ENCODE measurements around the gene LRMDA. TPM values are rescaled to one million over a fixed set of nuclear protein-coding genes. Genes with fewer than 3 reads are reported as not detected.
"Not testable (repeated sequence)": the region's sequence is repeated elsewhere in the genome, so short reads cannot be mapped to it uniquely, and the experiment has no call there.

Gene LRMDA
- total RNA-seq, 1 donor from 2014 or later, result 0.96 TPM

DNA sequence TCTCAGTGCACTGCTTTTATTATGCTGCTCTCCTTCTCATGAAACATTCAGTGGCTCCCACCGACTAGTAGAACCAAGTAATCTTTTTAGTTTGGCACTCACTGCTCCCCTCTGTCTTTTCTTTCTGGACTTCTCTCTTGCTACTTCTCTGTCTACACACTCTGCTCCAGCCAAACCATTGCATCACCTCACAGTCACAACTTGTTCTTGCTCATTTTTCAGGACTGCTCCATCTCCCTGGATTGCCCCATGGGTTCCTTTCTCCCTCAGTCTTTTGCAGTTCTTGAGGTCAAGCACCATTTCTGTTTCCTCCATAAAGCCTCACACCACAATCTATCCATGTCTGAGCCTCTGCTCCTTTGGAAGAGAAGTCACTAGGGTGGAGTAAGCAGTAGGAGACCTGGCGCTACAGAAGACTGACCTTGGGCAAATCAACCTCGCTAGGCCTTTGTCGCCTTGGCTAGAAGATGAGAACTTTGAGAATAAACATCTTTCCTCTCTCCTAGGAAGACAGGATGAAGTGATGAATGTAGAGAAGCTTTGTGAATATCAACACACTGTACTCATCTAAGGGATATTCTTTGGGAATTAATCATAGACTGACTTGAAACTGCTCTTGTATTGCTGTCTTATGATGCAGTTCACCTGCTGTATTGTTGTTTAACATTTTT, 186.2 kb downstream of the LRMDA start:
- intact Hi-C loops (cut with DNase I), result no loop called here
- H3K27me3 ChIP-seq, result no peaks in the 10 kb centered on the region
- TF ChIP-seq, protein P1, sequence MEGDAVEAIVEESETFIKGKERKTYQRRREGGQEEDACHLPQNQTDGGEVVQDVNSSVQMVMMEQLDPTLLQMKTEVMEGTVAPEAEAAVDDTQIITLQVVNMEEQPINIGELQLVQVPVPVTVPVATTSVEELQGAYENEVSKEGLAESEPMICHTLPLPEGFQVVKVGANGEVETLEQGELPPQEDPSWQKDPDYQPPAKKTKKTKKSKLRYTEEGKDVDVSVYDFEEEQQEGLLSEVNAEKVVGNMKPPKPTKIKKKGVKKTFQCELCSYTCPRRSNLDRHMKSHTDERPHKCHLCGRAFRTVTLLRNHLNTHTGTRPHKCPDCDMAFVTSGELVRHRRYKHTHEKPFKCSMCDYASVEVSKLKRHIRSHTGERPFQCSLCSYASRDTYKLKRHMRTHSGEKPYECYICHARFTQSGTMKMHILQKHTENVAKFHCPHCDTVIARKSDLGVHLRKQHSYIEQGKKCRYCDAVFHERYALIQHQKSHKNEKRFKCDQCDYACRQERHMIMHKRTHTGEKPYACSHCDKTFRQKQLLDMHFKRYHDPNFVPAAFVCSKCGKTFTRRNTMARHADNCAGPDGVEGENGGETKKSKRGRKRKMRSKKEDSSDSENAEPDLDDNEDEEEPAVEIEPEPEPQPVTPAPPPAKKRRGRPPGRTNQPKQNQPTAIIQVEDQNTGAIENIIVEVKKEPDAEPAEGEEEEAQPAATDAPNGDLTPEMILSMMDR (IDR thresholded peaks at IDR 0.05), result no peak
- no peak overlapping the region for H3K4me3 ChIP-seq
- no peak overlapping the region for H3K27ac ChIP-seq
- DNase-seq (ENCODE audit: low spot score in 2 of 2), result no peak
- peaks cover 9 to 22% of the 10 kb centered on the region in 2 donors for H3K4me1 ChIP-seq
- H3K9me3 ChIP-seq, result no peaks in the 10 kb centered on the region
- H3K36me3 ChIP-seq, result no peaks in the 10 kb centered on the region

DNA sequence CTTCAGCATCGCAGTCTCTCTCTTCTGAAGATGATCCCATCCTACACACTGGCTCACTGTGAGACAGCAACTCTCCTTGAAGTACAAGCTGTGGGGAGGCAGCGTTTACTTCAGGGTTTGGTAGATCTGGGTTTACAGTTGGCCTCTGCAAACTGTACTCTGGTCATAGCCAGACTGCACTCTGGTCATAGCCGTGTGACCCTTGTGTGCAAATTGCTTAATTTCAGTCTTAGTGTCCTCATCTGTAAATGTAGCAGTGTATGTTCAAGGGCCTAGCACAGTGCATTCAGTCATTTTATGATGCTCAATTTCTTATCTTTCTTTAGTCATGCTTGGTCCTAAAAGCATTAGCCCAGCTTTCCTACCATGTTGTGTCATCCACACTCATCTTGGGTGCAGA, 188.2 kb downstream of the LRMDA start:
- H3K27me3 ChIP-seq, result no peaks in the 10 kb centered on the region
- intact Hi-C loops (cut with DNase I), result loop anchor here (5.0 kb wide), 1 partner anchor 187 kb away; the partner anchor contains the start of gene LRMDA
- DNase-seq (ENCODE audit: low spot score in 2 of 2), result no peak
- TF ChIP-seq, protein P1 (IDR thresholded peaks at IDR 0.05), result no peak
- H3K27ac ChIP-seq, result no peak overlapping the region
- H3K36me3 ChIP-seq, result no peaks in the 10 kb centered on the region
- peaks cover 3 to 4% of the 10 kb centered on the region in 2 donors for H3K4me1 ChIP-seq
- H3K9me3 ChIP-seq, result no peaks in the 10 kb centered on the region
- no peak overlapping the region for H3K4me3 ChIP-seq

DNA sequence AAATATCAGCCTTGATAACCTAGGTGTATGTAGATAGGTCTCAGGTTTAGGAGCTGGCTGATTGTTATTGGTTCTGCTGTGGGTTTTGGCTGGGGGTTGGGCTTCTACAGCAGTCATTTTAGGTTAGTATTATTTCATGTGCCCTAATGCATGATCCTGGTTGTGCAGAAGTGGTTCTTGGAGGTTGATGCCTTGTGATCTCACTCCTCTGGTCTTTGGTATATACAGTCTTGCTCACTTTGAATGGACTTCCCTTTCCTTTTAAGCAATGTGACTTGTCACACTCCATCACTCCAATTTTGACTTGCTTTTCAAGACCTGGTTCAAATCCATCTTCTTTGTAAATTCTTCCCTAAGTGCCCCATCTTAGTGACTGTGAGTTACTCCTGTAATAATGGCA, 188.9 kb downstream of the LRMDA start:
- intact Hi-C loops (cut with DNase I), result loop anchor here (5.0 kb wide), 1 partner anchor 188 kb away; the partner anchor contains the start of gene LRMDA
- Histone ChIP-seq H3K4me3 (no peak overlapping the region), H3K27me3 (no peaks in the 10 kb centered on the region), H3K36me3 (no peaks in the 10 kb centered on the region), H3K4me1 (peaks cover 3% of the 10 kb centered on the region in 2 donors), H3K27ac (no peak overlapping the region), H3K9me3 (no peaks in the 10 kb centered on the region)
- no peak for DNase-seq (ENCODE audit: low spot score in 2 of 2)
- TF ChIP-seq, protein P1 (IDR thresholded peaks at IDR 0.05), result no peak

DNA sequence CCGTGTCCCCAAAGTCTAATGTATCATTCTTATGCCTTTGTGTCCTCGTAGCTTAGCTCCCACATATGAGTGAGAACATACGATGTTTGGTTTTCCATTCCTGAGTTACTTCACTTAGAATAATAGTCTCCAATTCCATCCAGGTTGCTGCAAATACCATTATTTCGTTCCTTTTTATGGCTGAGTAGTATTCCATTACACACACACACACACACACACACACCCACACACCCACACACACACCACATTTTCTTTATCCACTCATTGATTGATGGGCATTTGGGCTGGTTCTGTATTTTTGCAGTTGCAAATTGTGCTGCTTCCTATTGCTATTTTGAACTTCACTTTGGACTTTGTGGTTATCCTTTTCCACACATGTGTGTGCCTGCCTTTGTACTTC, 189.6 kb downstream of the LRMDA start:
- not testable (repeated sequence) for H3K4me3 ChIP-seq; DNase-seq (ENCODE audit: low spot score in 2 of 2); H3K36me3 ChIP-seq; H3K27me3 ChIP-seq; H3K4me1 ChIP-seq; H3K27ac ChIP-seq; H3K9me3 ChIP-seq
- intact Hi-C loops (cut with DNase I), result loop anchor here (5.0 kb wide), 1 partner anchor 189 kb away; the partner anchor contains the start of gene LRMDA

DNA sequence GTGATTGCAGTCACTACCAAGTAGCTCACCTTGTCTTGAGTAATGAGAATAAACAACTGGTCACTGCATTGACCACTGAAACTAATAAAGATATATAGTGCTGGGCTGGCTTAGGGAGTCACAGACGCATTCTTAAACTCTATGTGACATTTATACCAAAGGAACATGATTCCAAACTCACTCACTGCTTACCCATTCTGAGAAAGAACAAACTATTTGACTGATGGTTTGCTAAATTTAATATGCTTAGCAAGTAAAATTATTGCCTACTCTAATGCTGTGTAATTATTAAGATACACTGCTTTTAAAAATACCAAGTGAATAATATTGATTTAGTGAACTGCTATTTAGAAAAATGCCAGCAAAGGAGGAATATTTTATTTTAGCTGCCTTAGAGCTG, 191.1 kb downstream of the LRMDA start:
- Histone ChIP-seq H3K27me3 (no peaks in the 10 kb centered on the region), H3K36me3 (no peaks in the 10 kb centered on the region), H3K4me3 (no peak overlapping the region), H3K27ac (no peak overlapping the region), H3K9me3 (no peaks in the 10 kb centered on the region), H3K4me1 (peaks cover 3% of the 10 kb centered on the region in 2 donors)
- DNase-seq (ENCODE audit: low spot score in 2 of 2), result no peak
- intact Hi-C loops (cut with DNase I), result loop anchor here (5.0 kb wide), 1 partner anchor 190 kb away; the partner anchor contains the start of gene LRMDA
- TF ChIP-seq, protein P1 (IDR thresholded peaks at IDR 0.05), result no peak

DNA sequence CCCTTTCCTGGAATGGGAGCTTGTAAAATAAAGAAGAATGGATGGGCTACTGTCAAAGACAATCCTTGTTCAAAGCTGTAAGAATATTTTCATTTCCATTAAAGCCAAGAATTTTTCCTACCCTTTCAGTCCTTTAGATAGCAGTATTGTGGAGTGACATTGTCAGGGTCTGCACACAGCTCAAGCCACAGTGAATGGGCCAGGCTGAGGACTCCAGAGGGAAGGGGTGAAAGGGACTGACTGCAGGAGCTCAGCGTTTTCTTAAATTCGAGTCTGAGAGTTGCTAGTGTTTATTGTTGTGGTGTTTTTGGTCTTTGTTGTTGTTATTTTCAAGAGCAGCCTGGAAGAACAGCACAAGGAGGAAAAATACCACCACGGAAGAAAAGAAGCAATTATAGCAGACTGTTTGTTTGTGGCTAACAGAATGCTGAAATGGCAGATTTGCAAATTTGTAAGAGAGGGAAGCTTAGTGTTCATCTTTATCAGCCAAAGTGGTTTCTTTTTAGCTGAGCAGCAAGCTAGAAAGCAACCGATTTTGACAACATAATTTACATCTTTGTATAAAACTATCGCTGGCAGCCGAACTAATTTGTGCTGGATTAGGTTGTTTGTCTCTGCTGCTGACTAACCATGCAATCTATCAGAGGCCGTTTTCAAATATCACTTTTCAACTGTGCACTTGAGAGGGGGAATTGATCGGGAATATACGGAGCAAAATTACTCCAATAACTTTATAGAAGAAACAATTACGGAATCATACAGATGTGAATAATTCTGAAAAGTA, 192.1 kb downstream of the LRMDA start:
- intact Hi-C loops (cut with DNase I), result loop anchor here (5.0 kb wide), 1 partner anchor 191 kb away; the partner anchor contains the start of gene LRMDA
- Histone ChIP-seq H3K36me3 (no peaks in the 10 kb centered on the region), H3K4me3 (no peak overlapping the region), H3K9me3 (no peaks in the 10 kb centered on the region), H3K27ac (no peak overlapping the region), H3K4me1 (peaks cover 3% of the 10 kb centered on the region in 2 donors), H3K27me3 (no peaks in the 10 kb centered on the region)
- TF ChIP-seq, protein P1 (IDR thresholded peaks at IDR 0.05), result no peak
- DNase-seq (ENCODE audit: low spot score in 2 of 2), result no peak

Measured in ascending aorta (tissue), 2 donors.